Measurements from ENCODE around the gene SAMD4A.

Gene SAMD4A

GRCh38 chr14:54776361-54777001 is 209.6 kb downstream of the SAMD4A start:
- no peak for TF ChIP-seq CTCF (IDR thresholded peaks at IDR 0.05; ENCODE audit: low read depth, low read length)
- DNase-seq (ENCODE audit: extremely low read depth, low read depth), result peak; percentile 40

GRCh38 chr14:54777395-54777794 is 210.5 kb downstream of the SAMD4A start:
- no peak for DNase-seq (ENCODE audit: extremely low read depth, low read depth)
- no peak for TF ChIP-seq CTCF (IDR thresholded peaks at IDR 0.05; ENCODE audit: low read depth, low read length)

GRCh38 chr14:54778618-54779345 is 211.9 kb downstream of the SAMD4A start:
- TF ChIP-seq CTCF (IDR thresholded peaks at IDR 0.05; ENCODE audit: low read depth, low read length), result no peak
- no peak for DNase-seq (ENCODE audit: extremely low read depth, low read depth)

- no peak for TF ChIP-seq CTCF (IDR thresholded peaks at IDR 0.05; ENCODE audit: low read depth, low read length)
- no peak for DNase-seq (ENCODE audit: extremely low read depth, low read depth)
These were observed 214.2 kb downstream of the SAMD4A start for GRCh38 chr14:54781080-54781479.

GRCh38 chr14:54781961-54782750 is 215.2 kb downstream of the SAMD4A start:
- TF ChIP-seq CTCF (IDR thresholded peaks at IDR 0.05; ENCODE audit: low read depth, low read length), result no peak
- no peak for DNase-seq (ENCODE audit: extremely low read depth, low read depth)

GRCh38 chr14:54782751-54783659 is 216.1 kb downstream of the SAMD4A start:
- DNase-seq (ENCODE audit: extremely low read depth, low read depth), result no peak
- TF ChIP-seq CTCF (IDR thresholded peaks at IDR 0.05; ENCODE audit: low read depth, low read length), result no peak
